SU-DHL-6 (cell line): ENCODE data around the gene VPS13D.

Source experiments
- H2AFZ ChIP-seq: fragments of 200-600 bp; sonication (generic); 2 replicates; pipeline ENCODE4 v1.6.1; 2014; ENCODE audit warnings: low read depth, mild to moderate bottlenecking, moderate library complexity, mixed read lengths, antibody characterized with exemption, low read length; ENCODE audit not compliant: severe bottlenecking
- H3F3A ChIP-seq: fragments of 200-600 bp; shearing (Covaris generic); 2 replicates; pipeline ENCODE4 v1.6.0; 2016; ENCODE audit warnings: antibody characterized with exemption, mild to moderate bottlenecking; ENCODE audit not compliant: insufficient read depth
- H3K27ac ChIP-seq: fragments of 200-600 bp; sonication (generic); 2 replicates; pipeline ENCODE4 v1.5.1; 2016; ENCODE audit warnings: low read depth, mild to moderate bottlenecking, low read length, moderate library complexity, mixed read lengths
- H3K27me3 ChIP-seq: fragments of 200-600 bp; sonication (generic), shearing (Covaris generic); 2 replicates; pipeline ENCODE4 v1.6.0; 2014; ENCODE audit warnings: mild to moderate bottlenecking, low read length
- H3K36me3 ChIP-seq: fragments of 200-600 bp; sonication (generic); 2 replicates; pipeline ENCODE4 v1.6.1; 2014; ENCODE audit warnings: mild to moderate bottlenecking, low read length, mixed read lengths
- H3K4me2 ChIP-seq: fragments of 300-600, 200-600 bp; shearing (Covaris generic), sonication (generic); 2 replicates; pipeline ENCODE4 v1.6.0; 2014; ENCODE audit warnings: low read length, low read depth, mild to moderate bottlenecking; ENCODE audit not compliant: poor library complexity, severe bottlenecking
- H3K4me3 ChIP-seq: fragments of 200-600 bp; sonication (generic); 2 replicates; pipeline ENCODE4 v1.5.1; 2014; ENCODE audit warnings: antibody characterized with exemption, low read length, mild to moderate bottlenecking, mixed read lengths; ENCODE audit not compliant: insufficient read depth, poor library complexity, severe bottlenecking
- H3K79me2 ChIP-seq: fragments of 200-600 bp; sonication (generic); 2 replicates; pipeline ENCODE4 v1.6.1; 2014; ENCODE audit warnings: mild to moderate bottlenecking, low read length, moderate library complexity; ENCODE audit not compliant: insufficient read depth
- H3K9ac ChIP-seq: fragments of 200-600 bp; sonication (generic); 2 replicates; pipeline ENCODE4 v1.7.0; 2014; ENCODE audit warnings: mild to moderate bottlenecking, low read length
- H3K9me2 ChIP-seq: fragments of 200-600 bp; sonication (generic); replicated peaks from 2 replicates; pipeline ENCODE4 v1.6.1; 2014; ENCODE audit warnings: low read length; ENCODE audit not compliant: insufficient read depth
- H3K9me3 ChIP-seq: fragments of 200-600 bp; sonication (generic); 2 replicates; pipeline ENCODE4 v1.6.1; 2014; ENCODE audit warnings: low read length, mixed read lengths; ENCODE audit not compliant: insufficient read depth
- H4K20me1 ChIP-seq: fragments of 200-600 bp; sonication (generic); 2 replicates; pipeline ENCODE4 v1.6.1; 2014; ENCODE audit warnings: low read depth, mild to moderate bottlenecking, antibody characterized with exemption, low read length, moderate library complexity, mixed read lengths
- CTCF ChIP-seq: fragments of 200-600 bp; sonication (generic); IDR thresholded peaks from one replicate; pipeline ENCODE4 v1.5.1; 2017; ENCODE audit warnings: antibody characterized with exemption, mild to moderate bottlenecking, low read length, moderate library complexity; ENCODE audit not compliant: insufficient read depth, poor library complexity, severe bottlenecking
- EZH2phosphoT487 ChIP-seq: fragments of 200-600 bp; sonication (generic), shearing (Covaris generic); conservative IDR thresholded peaks from 2 replicates; pipeline ENCODE4 v1.6.1; 2018; ENCODE audit warnings: mild to moderate bottlenecking, antibody characterized with exemption, low read length, moderate library complexity, mixed read lengths

Gene VPS13D

GRCh38 chr1:12345350-12346217 is 115.8 kb downstream of the VPS13D start:
- no peaks in the 10 kb centered on the region for H3K9me2 ChIP-seq

GRCh38 chr1:12346483-12347151 is 116.8 kb downstream of the VPS13D start:
- no peaks in the 10 kb centered on the region for H3K9me2 ChIP-seq
- no peak for TF ChIP-seq CTCF
- TF ChIP-seq EZH2phosphoT487, result no peak
- no peaks in the 10 kb centered on the region for H3F3A ChIP-seq
- H3K9me3 ChIP-seq, result no peaks in the 10 kb centered on the region; the same call in 1 of the 2 replicates
- no peak overlapping the region for H3K9ac ChIP-seq
- no peaks in the 10 kb centered on the region for H3K79me2 ChIP-seq
- H3K4me2 ChIP-seq, result no peak overlapping the region
- H4K20me1 ChIP-seq, result no peaks in the 10 kb centered on the region
- no peak overlapping the region for H2AFZ ChIP-seq
- no peak overlapping the region for H3K27ac ChIP-seq
- peaks cover 23% of the 10 kb centered on the region for H3K36me3 ChIP-seq
- H3K27me3 ChIP-seq, result no peaks in the 10 kb centered on the region
- no peak overlapping the region for H3K4me3 ChIP-seq

More at GRCh38 chr1:12345350-12346217, 115.8 kb downstream of the VPS13D start:
- no peaks in the 10 kb centered on the region for H3K27me3 ChIP-seq
- peaks cover 18% of the 10 kb centered on the region for H3K36me3 ChIP-seq
- H3F3A ChIP-seq, result no peaks in the 10 kb centered on the region
- H3K4me3 ChIP-seq, result no peak overlapping the region
- TF ChIP-seq CTCF (no peak), EZH2phosphoT487 (no peak)
- H2AFZ ChIP-seq, result no peak overlapping the region
- H3K79me2 ChIP-seq, result no peaks in the 10 kb centered on the region
- no peaks in the 10 kb centered on the region; the same call in 1 of the 2 replicates for H3K9me3 ChIP-seq
- H3K27ac ChIP-seq, result no peak overlapping the region
- H3K4me2 ChIP-seq, result no peak overlapping the region
- H4K20me1 ChIP-seq, result no peaks in the 10 kb centered on the region
- H3K9ac ChIP-seq, result no peak overlapping the region

- Histone ChIP-seq H3K9me2 (no peaks in the 10 kb centered on the region), H3K27me3 (no peaks in the 10 kb centered on the region), H3K27ac (no peak overlapping the region), H4K20me1 (no peaks in the 10 kb centered on the region), H3K36me3 (peaks cover 23% of the 10 kb centered on the region), H2AFZ (no peak overlapping the region), H3K9ac (no peak overlapping the region), H3K4me2 (no peak overlapping the region), H3K4me3 (no peak overlapping the region), H3F3A (no peaks in the 10 kb centered on the region), H3K79me2 (no peaks in the 10 kb centered on the region), H3K9me3 (no peaks in the 10 kb centered on the region; the same call in 1 of the 2 replicates)
- TF ChIP-seq CTCF, result no peak
- no peak for TF ChIP-seq EZH2phosphoT487
These were observed 118.3 kb downstream of the VPS13D start for GRCh38 chr1:12348113-12348512.
